ENCODE results near the gene CHIT1.

Gene CHIT1

DNA sequence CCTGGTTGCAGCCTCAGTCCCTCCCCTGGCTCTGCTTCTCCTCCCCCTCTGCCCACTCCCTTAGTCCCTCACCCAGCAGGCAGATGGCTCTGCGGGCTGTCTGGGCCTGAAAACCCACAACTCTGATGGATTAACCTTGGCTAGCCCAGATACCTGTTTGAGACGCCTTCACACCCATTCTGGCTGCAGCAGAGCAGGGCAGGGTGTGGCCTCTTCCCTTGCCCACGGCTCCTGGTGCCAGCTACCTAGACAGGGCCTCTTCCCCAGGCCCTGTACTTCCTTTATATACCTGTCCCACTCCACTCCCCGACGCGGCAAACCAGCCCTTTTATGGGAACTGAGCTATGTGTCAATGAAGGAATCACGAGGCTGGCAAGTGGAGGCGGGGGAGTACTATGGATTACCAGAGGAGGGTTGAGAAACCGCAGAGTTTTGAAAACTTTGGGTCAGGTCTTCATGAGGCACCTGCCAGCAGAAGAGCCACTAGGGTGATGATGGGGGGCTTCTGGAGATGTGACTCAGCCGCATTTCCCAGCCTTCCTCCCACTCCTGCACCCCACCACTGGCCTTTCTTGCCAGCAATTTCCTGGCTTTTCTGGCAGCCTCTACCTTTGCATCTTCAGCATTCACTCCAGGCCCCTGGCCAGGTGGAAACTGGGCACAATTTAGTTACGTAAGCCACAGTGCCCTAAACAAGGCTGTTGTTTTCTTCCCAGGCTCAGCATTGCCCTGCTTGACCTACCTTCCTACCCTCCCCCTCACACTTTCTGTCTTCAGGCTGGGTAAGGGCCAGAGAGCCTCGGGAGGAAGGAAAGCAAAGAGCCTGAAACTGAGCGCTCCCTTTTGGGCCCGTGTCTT is 42.8 kb downstream of the CHIT1 start, which contains the start of gene CHI3L1:
Gene CHI3L1 (minus strand): TSS at position 259 of the 858 bp plus-strand sequence. CDS start 81 bp downstream, at position 178.
- no peak for DNase-seq

DNA sequence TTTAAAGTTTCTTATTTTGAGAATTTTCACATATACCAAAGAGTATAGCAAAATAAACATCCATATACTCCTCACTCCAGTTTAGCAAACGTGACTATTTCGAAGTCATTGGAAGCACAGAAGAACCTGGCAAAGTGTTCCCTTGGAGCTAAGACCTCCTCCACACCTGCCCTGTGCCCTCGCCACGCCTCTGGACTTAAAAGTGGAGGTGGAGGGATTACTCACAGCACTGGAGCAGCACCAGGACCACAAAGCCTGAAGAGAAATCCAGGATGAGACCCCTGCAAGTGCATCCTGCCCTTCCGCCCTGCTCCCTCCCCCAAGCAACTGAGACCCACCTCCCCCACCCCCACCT is 43.4 kb downstream of the CHIT1 start:
- no peak for DNase-seq

DNA sequence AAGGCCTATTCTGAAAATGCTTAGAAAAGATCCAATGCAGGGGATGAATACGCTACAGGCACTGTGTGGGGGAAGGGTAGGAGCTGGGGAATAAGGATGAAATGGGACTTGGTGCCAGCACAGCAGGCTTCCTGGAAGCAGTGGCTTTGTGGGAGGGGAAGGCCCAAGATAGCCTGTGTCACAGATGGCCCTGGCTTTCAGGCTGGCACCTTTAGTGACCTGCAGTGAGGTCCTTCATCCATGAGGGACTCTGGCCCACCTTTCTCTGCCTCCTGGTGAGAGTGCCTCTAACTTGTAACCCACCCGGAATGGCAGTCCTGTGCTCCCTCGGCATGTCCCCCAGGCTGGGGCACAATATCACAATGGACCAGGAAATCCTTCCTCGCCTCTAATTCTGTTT is 43.9 kb downstream of the CHIT1 start:
- DNase-seq, result no peak

DNA sequence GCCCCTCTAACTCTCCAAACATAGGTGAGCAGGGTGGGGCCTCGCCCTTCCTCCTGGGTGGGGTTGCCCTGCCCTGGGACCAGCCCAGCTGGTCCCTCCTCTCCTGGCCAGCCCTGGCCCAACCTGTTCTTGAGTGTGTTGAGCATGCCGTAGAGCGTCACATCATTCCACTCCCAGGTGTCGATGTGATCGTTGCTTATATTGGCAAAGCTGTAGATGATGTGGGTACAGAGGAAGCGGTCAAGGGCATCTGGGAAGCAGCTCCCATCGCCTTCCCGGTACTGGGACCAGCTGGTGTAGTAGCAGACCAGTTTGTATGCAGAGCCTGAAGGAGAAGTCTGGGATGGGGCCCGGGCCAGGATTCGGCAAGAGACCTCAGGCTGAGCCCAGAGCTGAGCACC is 44.4 kb downstream of the CHIT1 start:
- no peak for DNase-seq

DNA sequence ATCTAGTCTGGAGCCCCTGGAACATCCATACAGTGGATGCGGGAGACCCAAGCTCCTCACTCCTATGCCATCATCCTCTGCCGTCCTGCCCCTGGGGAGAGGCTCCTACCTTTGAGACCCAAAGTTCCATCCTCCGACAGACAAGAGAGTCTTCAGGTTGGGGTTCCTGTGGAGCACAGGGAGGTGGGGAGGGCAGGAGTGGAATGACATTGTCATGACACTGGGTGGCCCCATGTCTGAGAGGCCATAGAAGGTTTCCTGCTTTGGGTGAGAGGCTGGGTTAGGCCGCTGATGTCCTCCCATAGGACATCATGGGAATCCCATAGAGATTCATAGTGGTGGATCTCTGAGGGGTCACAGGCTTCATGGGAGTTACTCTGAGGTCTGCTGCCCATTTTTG is 45.0 kb downstream of the CHIT1 start:
- DNase-seq, result no peak

DNA sequence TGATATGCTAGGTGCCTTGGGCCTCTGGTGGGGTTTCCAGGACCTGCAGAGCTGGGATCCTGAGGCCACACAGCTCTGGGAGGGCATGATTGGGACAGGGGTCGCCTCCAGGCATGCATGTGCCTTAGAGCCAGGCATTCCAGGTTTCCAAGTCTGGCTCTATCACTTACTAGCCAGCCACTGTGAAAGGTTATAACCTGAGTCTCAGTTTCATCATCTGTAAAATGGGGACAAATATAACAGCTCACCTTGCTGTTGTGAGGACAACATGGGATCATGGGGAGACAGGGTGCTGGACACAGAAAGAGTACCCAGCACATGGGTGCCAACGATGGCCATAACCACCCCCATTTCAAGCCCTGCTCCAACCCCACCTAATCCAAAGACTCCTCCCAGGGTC is 45.6 kb downstream of the CHIT1 start:
- no peak for DNase-seq

DNA sequence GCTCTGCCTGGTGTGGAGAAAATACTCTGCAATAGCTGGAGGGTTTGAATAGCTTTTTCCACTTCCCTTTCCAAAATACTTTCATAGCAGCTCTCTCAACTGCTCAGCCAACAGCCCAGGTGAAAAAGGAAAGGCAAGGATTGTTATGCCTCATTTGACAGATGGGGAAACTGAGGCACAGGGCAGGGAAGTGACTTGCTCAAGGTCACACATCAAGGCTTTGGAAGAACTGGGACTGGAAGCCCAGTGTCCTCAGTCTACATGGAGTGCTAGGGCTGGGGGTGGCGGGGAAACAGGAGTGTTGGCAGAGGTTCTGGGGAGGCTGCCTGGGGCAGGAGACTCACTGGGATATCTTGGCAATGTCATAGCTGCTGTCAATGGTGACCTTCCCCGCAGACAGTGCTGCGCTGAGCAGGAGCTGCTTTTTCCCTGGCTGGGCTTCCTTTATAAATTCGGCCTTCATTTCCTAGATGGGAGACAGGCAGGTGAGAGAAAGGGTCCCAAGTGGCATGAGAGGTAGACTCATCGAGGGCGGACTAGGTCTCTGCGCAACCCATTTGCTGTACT is 47.0 kb downstream of the CHIT1 start:
- no peak for DNase-seq

DNA sequence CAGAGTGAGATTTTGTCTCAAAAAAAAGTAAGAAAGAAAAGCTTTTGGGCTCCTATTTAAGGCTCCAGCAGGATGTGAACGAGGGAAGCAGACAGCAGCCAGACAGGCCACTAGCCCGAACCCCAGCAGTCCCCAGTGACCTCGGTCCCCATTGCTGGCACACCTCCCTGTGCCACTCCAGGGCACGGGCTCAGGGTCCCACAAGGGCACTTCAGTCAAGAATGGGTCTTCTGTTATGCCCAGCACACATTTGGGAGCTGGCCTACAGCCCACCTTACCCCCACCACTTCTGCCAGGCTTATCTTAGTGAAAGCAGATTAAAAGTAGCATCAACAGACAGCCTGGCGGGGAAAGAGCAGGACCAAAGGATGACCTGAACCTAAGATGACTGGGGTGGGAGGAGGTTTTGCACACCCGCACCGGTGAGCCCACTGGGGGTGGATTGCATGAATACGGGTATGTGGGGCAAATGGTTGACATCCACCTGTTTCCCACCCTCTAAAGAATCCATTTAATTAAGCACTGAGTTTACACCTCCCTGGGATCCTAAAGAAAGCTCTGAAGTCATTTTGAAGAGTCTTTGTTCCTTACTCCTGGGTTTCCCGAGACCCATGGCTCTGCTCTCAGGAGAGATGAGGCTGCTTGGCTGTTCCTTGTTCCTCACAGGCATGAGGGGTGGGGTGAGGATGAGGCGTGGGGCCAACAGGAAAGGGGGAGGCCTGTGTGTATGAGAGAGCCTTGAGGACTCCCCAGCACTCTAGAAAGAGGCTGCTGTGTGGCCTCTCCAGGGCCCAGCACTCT is 47.7 kb downstream of the CHIT1 start:
- DNase-seq, result no peak

DNA sequence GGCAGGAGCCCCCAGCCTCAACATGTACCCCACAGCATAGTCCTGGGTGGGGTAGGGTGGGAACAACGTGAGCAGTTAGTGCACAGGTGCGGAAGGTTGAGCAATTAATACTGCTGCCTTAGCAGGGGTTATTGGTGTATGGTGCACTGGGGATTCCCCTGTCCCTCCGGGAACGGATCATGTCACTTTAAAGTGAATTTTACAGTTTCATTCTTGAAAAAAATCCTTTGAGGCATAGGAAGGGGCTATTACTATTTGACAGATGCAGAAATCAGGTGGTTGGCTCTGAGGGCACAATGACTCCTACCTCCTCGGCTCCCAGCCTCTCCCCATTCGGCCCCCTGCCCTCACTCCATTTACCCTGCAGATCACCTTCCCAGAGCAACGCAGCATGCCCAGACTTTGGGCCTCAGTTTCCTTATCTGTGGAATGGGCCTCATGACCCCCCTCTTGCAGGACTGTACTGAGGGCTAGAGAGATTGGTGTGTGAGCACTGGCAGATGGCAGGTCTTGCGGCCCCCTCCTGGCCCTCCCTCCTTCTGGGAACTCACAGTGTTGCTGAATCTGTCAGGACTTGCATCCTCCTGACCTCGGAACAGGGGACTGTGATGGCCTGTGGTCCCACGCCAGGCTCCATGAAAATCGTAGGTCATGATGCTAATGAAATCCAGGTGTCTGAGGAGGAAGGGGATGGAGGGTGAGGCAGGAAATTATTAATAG is 48.7 kb downstream of the CHIT1 start:
- DNase-seq, result no peak

DNA sequence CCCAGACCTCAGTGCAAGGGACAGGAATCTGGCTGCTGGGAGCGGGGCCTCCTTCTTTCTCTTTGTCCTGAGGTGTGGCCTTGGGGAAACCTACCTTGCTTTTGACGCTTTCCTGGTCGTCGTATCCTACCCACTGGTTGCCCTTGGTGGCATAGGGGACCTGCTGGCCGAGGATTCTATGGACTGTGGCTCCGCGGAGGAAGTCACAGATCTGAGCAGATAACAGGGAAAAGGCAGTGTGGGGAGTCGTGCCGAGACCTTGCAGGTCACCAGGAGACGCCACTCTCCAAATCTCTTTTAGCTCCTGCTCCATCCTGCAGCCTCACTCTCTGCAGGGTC is 49.8 kb downstream of the CHIT1 start:
- DNase-seq, result no peak

DNA sequence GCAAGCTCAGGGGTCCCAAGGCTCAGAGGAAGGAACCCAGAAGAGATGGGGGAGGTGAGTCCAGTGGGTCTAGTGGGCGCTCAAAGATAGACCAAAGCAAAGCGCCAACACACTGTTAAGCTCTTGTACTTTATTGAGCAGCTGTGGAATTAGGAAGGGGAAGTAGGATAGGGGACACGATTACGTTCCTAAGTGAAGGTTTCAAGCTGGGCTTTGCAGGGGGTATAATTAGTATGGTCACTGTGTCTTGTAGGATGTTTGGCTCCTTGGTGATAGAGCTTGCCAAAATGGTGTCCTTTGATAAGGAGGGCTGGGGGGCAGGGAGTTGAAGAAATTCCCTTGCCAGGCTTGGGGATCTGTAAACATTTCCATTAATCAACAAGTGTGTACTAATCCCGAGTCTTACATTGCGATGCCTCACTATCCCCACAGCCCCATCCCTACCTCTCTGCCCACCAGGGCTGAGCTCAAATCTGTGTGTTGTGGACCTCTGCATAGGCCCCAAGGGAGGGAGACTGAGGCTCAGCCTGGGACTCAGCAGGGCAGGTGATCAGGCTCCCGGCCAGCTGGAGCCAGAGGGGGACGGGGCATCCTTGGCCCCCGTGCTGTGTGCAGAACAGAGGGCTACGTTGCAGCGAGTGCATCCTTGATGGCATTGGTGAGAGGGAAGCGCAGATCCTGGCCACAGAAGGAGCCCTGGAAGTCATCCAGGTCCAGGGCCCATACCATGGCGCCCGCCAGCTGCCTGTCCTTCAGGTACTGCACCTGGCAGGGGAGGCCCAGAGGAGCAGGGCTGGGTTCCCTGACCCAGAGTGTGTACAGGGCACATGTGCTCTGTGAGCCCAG is 50.4 kb downstream of the CHIT1 start:
- DNase-seq, result no peak

DNA sequence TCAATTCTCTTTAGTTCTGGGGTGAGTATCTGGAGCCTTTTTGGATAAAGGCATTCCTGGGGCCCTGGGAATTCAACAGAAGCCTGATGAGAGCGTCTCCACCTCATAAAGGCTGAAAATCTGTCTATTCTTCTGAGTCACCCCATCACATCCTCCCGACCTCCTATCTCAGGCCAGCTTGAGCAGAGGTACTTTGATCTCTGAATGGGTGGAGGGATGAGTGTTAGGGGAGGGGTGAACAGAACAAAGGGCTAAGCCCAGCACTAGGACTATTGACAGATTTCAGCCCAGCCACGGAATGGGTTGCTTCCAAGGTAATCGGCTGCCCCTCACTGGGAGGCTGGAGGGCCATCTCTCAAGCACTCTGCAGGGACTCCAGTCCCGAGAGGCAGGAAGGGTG is 51.4 kb downstream of the CHIT1 start:
- DNase-seq, result no peak

DNA sequence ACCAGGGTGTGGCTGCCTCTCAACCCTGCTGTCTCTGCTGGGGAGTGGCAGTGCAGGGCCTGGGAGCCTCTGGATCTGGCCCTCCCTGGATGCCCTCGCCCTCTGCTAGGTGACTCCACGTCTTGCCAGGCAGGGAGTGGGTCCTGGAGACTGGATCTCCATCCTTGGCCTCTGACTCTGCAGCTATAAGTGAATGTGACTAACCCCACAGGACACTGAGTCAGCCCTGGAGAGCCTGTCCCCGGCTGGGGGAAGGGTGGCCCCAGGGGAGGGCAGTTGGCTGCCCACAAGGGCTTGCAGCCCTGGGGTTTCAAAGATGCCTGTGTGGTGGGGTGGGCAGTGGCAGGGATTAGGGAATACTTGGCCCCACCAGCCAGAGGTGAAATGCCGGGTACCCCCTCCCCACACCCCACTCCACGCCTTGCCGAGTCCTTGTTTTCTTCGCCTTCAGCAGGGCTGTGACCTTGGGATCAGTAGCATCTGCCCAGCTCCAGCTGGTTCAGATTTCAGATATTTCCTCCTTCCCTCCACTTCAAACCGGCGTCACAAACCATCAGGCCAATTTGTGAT is 51.9 kb downstream of the CHIT1 start:
- DNase-seq, result no peak

DNA sequence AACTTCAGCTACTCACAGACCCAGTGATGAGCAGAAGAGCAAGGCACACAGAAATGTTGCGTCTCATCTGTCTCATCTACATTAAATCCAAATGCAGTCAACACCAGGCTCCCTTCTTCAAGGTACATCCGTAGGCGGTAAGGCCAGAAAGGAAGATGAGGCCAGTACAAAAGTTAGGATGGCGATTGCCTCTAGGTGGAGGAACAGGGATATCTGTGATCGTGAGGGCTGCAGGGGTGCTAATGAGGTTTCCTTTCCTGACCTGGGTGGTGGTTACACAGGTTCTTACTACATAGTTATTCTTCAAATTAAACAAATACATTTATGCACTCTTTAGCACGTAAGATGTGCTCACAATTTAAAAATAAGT is 52.5 kb downstream of the CHIT1 start:
- DNase-seq, result no peak

DNA sequence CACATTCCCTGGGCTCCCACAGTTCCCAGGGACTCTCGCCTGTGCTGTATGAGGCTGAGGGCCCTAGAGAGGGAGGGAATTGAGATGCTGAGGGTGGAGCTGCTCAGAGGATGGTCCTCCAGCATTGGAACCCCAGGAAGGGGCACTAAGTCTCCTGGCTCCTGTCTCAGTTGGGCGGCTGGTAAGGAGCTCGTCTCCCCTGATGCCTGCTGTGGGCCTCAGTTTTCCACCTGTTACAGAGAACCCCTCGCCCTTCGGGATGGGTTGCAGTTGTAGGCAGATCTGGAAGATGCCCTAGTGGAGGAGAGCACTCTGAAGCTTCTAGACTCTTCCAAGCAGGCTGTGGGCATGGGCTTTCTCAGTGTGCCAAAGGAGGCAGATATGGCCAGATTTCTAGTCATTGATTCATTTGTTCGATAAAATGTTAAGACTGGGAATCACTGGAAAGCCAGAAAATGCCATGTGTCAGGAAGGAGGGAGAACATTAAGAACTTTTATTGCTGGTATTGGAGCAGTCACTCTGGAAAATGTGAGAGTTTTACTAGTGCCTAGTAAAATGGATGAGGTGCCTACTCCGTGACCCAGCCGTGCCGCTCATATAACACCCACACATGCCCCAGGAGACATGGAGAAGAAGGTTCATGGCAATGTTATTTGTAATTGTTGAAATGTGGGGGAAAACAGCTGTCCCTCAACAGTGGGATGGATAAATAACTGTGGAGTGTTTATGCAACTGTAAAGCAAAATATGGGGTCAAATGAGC is 53.0 kb downstream of the CHIT1 start:
- no peak for DNase-seq

DNA sequence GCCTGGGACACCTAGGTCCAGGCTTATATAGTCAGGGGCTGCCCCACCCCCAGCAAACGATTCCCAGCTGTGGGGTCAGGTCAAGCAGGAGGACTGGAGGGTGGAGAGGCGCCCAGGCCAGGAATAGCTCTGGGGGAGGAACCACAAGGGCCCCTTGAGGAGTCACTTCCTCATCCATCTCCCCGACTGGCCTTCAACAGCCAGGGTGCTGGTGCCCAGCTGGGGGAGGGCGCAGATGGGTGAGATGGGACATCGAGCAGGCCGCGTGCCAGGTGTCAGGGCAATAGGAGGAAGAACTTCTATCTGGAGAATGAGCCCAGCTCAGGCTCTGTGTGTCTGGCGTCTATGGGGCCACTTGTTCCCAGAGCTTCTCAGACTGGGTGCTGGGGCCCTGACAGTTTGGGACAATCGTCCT is 53.6 kb downstream of the CHIT1 start:
- DNase-seq, result no peak

DNA sequence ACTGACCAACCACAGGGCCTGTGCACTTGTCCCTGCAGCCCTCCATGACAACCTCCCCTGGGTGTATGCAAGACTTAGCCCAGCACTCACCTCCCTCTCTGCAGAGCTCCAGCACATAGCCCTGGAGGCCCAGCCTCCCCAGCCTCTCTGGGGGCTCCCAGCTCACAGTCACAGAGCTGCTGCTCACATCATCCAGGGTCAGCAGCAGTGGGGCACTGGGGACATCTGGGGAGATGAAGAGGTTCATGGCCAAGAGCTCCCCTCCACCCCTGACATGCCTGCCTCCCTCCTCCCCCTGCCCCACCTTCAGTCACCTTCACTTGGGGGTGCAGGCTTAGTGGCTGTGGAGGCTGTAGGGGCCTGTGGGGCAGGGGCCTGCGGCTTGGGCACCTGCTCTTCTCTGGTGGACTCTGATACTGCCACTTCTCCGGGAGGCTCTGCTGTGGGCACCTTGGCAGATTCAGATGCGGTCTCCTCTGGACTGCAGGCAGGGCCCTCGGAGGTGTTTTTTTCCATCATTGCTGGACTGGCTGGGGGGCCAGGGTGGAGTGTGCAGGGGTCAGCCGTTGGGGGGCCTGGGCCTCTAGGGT is 54.1 kb downstream of the CHIT1 start, which contains the start of gene MYBPH:
Gene MYBPH (minus strand): TSS at position 590 of the 590 bp plus-strand sequence. CDS start 71 bp downstream, at position 519.
- no peak for DNase-seq

DNA sequence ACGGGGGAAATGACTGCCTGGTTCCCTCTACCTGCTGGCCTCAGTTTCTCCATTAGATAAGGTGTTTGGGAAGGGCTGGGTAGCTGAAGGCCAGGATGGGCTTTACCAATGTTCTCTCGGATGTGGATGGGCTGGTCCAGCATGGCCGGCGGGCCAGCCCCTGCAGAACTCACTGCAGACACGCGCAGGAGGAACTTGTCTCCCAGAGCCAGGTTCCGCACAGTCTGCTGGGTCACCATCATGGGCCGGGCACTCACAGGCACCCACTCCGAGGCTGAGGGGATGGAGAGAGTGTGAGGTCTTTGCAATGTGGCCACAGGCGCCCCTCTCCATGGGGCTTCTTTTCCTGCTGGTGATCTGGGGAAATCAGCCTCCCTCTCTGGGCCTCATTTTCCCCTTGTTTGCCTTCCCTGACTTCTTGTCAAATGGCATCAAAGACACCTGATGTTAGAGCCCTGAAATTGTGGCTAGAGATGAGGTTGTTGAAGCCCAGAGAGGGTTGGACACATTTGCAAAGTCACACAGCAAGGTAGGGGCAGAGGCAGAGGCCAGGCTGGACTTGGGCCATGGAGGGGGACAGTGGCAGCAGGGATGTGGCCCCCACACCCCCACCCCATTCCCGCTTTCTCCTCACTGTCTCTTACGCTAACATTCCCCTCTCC is 55.0 kb downstream of the CHIT1 start:
- DNase-seq, result no peak

DNA sequence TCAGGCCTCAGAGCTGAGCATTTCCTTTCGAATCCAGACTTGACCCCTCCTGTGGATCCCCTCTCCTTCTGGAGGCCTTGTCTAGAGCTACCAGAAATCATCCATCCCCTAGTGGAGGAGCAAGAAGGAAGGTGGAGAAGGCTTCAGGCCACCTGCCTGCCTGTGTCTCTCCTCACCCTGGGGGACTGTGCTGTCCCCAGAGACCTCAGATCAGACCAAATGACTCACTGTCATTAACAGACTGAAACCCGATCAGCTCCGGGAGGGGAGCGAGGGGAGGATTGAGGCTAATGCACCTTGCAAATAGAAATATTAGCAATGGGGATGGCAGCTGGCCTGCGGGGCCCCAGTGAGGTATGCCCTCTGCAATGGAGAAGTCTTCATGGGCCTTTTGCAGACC is 55.9 kb downstream of the CHIT1 start:
- peak; percentile 99 for DNase-seq

DNA sequence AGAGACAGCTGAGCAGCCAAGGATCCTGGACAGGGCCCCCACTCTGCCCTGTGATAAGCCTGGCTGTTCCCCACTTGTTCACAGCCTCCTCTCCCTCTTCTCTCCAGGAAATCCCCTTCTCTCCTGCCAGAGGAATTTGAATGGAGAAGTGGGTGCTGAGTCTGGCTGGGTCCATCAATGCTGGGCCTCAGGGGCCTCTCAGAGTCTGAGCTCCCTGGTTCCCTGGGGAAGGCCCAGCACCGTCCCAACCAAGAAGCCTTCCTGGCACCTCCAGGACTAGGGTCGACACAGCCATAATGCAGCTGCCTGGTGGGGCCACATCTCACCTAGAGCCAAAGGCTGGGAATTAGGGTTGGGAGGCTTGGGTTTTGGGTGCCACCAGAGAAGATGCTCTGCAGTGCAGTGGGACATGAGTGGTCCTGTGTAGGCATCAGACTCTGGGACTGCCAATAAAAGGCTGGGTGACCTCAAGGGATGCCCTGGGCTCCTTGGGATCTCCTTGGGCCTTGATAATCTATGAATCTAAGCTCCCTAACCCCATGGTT is 56.4 kb downstream of the CHIT1 start:
- DNase-seq, result no peak

Measured in NCI-H1436 (cell line).